DMS114 treated with DMSO at 0.1 percent for 48 hours (cell line): Measurements from ENCODE around the gene SUCO.

Experiments
- DNase-seq: peaks from one replicate; lab custom pipeline; 2025; ENCODE audit not compliant: unreplicated experiment; lab: John Stamatoyannopoulos, UW

SUCO gene

GRCh38 chr1:172641492-172641891 is 108.5 kb downstream of the SUCO start:
- no peak for DNase-seq

- DNase-seq, result no peak
Measured at GRCh38 chr1:172642970-172643369, 110.0 kb downstream of the SUCO start.

- no peak for DNase-seq
Measured at GRCh38 chr1:172646653-172647052, 113.7 kb downstream of the SUCO start.

GRCh38 chr1:172647110-172647564 is 114.2 kb downstream of the SUCO start:
- no peak for DNase-seq

- no peak for DNase-seq
Measured at GRCh38 chr1:172647987-172648386, 115.0 kb downstream of the SUCO start.

GRCh38 chr1:172650474-172651193 is 117.7 kb downstream of the SUCO start:
- DNase-seq, result no peak

GRCh38 chr1:172653015-172653709 is 120.2 kb downstream of the SUCO start:
- no peak for DNase-seq

GRCh38 chr1:172654535-172654934 is 121.6 kb downstream of the SUCO start:
- no peak for DNase-seq

- DNase-seq, result no peak
Measured at GRCh38 chr1:172656576-172656975, 123.6 kb downstream of the SUCO start.

GRCh38 chr1:172657586-172657985 is 124.6 kb downstream of the SUCO start:
- DNase-seq, result no peak

- DNase-seq, result no peak
Measured at GRCh38 chr1:172658871-172659453, 126.0 kb downstream of the SUCO start, which contains the start of gene FASLG. Gene FASLG, plus strand, starts transcription at chr1:172659103. Its CDS starts 99 bp downstream, at chr1:172659202.

GRCh38 chr1:172661107-172661506 is 128.2 kb downstream of the SUCO start:
- no peak for DNase-seq
